T-helper 17 cell (primary cell): ENCODE results near the gene RXRB. TPM values are rescaled to one million over a fixed set of nuclear protein-coding genes. Genes with fewer than 3 reads are reported as not detected.

Source experiments
- ATAC-seq: fragments of 150-1000 bp; cut with Tn5 transposase; 2 replicates; pipeline ENCODE4 v1.10.0; 2021; ENCODE audit warnings: mild to moderate bottlenecking, moderate library complexity
- DNase-seq, 3 donors: peaks; one replicate each; pipeline versions ENCODE4 v3.0.0 to v3.0.0-alpha.2; 2020 to 2021
- H3K9me3 ChIP-seq: one replicate; pipeline ENCODE4 v1.7.0; 2013; ENCODE audit warnings: low read length, mild to moderate bottlenecking; ENCODE audit not compliant: control insufficient read depth, poor library complexity, severe bottlenecking
- H3K27ac Mint-ChIP-seq: one replicate; pipeline ENCODE4 v1.8.0; 2022; ENCODE audit warnings: mild to moderate bottlenecking, moderate library complexity, mixed read lengths
- H3K27me3 Mint-ChIP-seq: one replicate; pipeline ENCODE4 v1.8.0; 2022; ENCODE audit warnings: mixed read lengths
- H3K36me3 Mint-ChIP-seq: one replicate; pipeline ENCODE4 v1.8.0; 2022; ENCODE audit warnings: low read depth, mixed read lengths
- H3K4me1 Mint-ChIP-seq: one replicate; pipeline ENCODE4 v1.8.0; 2022; ENCODE audit warnings: mild to moderate bottlenecking, mixed read lengths
- H3K4me3 Mint-ChIP-seq: one replicate; pipeline ENCODE4 v1.8.0; 2022; ENCODE audit warnings: mild to moderate bottlenecking, moderate library complexity, mixed read lengths
- total RNA-seq, 4 donors: library from RNA in 2 of 4; stranded (reverse) in 2 of 4; gene quantifications; one replicate each; pipeline ENCODE4 v1.2.3 and lab custom pipeline; 2022 to 2026

The RXRB gene
- total RNA-seq, 2 donors from 2014 or later: 51.0 to 64.4 TPM

DNA sequence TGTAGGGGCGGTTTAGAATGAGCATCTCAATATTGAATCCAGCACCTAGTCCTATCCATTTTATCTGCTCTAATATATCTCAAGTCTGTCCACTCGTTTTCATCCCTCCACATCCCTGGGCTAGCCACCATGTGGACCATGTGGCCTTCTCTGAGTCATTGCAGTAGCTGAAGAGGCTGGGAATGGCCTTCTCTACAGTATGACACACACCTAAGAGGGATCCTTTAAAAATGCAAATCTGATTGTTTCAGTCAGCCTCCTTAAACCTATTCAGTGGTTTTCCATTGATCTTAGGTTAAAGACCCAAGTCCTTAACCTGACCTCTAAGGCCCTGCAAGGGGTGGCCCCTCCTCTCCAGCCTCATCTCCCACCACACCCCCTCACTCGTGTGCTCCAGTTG, 17.2 kb upstream of the RXRB start:
- peaks cover 76% of the 10 kb centered on the region for H3K27me3 Mint-ChIP-seq
- no peak overlapping the region for H3K4me3 Mint-ChIP-seq
- H3K9me3 ChIP-seq: no peaks in the 10 kb centered on the region
- no peak for DNase-seq
- no peak overlapping the region for H3K27ac Mint-ChIP-seq
- ATAC-seq: no peak
- peaks cover 18% of the 10 kb centered on the region for H3K4me1 Mint-ChIP-seq
- H3K36me3 Mint-ChIP-seq: peaks cover 2% of the 10 kb centered on the region

DNA sequence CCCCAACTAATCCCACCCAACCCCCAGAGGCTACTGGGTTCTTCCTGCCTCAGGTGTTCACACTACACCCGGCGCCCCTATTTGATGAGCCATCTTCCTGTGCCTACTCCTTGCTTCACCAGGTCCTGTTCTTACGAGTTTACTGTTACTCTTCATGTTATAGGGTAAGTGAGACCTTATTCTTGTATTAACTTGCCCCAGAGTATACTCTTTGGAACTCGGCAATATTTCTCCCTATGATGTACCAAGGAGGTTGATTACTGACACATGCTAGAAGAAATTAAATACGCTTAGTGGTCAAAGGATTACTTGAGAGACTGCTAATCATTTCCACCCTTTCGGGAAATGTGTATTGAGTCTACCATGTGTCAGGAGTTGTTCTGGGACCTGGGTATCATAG, 16.8 kb upstream of the RXRB start:
- DNase-seq (no peak), ATAC-seq (no peak)
- H3K9me3 ChIP-seq: no peaks in the 10 kb centered on the region
- peaks cover 76% of the 10 kb centered on the region for H3K27me3 Mint-ChIP-seq
- H3K27ac Mint-ChIP-seq: no peak overlapping the region
- peaks cover 2% of the 10 kb centered on the region for H3K36me3 Mint-ChIP-seq
- no peak overlapping the region for H3K4me3 Mint-ChIP-seq
- H3K4me1 Mint-ChIP-seq: peaks cover 21% of the 10 kb centered on the region

DNA sequence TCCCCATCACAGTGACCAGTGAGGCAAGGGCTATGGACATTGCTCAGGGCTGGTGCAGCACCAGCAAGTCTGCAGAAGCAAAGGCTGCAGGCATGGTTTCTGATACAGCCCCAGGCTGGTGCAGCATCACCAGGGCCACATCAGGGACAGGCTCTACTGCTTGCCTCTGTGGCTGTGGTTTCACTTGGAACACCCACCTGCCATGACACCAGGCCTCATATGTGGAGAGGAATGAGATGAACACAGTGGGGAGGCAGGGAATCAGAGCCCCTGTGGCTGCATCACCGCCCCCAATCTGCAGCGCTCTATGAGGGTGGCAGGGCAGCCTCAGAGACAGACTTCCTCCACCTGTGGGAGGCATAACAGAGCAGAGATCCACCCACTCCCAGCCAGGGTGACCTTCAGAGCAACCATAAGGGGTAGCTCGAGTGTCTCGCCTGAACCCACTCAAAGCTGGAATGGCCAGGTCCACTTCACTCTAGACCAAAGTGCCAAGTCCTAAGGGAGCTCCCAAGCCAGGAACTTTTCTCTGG, 15.7 kb upstream of the RXRB start:
- Mint-ChIP-seq H3K4me3 (no peak overlapping the region), H3K36me3 (peaks cover 2% of the 10 kb centered on the region), H3K4me1 (peaks cover 23% of the 10 kb centered on the region), H3K27ac (no peak overlapping the region), H3K27me3 (peaks cover 68% of the 10 kb centered on the region)
- H3K9me3 ChIP-seq: no peaks in the 10 kb centered on the region
- no peak for DNase-seq
- ATAC-seq: no peak

DNA sequence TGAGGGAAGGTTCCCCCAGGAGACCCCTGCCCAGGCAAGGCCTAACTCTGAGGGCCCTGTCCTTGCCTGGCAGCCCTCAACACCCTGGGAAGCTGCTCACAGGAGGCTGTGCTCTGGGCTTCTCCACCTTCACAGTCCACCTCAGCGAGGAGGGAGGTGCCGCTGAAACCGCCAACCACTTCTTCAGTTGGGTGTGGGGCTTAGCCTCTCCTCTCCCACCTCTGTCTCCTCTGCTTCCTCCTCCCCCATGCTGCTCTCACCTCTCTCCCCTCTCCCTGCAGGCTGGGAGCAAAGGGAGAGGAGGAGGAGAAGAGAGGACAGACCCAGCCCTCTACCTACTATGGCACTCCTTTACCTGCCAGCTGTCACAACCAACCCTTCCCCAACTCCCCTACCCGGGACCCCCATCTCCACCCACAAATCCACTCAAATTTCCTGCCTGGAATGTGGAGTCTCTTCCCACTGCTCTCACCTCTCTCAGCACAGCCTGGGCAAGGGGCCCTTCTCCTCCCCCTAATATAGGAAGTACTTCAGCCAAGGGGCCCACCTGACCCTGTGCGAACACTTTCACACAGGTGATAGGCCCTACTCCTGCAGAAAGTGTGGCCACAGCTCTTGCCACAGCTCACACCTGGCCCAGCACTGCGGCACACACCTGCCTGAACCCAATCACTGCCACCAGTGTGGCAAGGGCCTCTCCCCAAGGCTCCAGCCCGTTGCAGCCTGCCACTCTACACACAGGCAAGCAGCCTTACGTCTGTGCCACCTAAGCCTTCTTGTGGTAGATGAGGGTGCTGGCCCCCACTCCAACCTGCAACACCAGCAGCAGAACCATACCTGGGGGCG, 15.0 kb upstream of the RXRB start:
- no peak for ATAC-seq
- Mint-ChIP-seq H3K27ac (no peak overlapping the region), H3K27me3 (peaks cover 67% of the 10 kb centered on the region), H3K4me3 (no peak overlapping the region), H3K4me1 (peaks cover 23% of the 10 kb centered on the region), H3K36me3 (peaks cover 2% of the 10 kb centered on the region)
- DNase-seq: no peak
- H3K9me3 ChIP-seq: no peaks in the 10 kb centered on the region

DNA sequence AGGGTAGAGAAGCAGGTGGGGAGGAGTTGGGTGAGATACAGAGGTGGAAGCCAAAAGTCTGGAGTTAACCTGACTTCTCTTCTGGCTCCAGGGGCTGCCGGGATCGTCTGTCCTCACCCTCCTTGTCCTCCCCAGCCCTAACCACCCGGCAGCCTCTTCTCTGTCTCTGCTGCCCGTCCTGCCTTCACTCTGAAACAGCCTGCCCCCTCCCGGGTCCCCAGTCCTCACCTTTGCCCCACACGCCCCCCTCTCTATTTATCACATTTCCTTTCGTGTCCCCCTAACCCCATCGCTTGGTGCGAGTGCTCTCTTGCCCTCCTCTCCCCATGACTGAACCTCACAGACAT, 13.5 kb upstream of the RXRB start:
- DNase-seq (no peak), ATAC-seq (no peak)
- peak overlapping the region; percentile 63 for H3K27ac Mint-ChIP-seq
- H3K27me3 Mint-ChIP-seq: peaks cover 58% of the 10 kb centered on the region
- H3K4me1 Mint-ChIP-seq: peaks cover 32% of the 10 kb centered on the region
- peak overlapping the region; percentile 89 for H3K4me3 Mint-ChIP-seq
- H3K9me3 ChIP-seq: no peaks in the 10 kb centered on the region
- H3K36me3 Mint-ChIP-seq: peaks cover 2% of the 10 kb centered on the region

DNA sequence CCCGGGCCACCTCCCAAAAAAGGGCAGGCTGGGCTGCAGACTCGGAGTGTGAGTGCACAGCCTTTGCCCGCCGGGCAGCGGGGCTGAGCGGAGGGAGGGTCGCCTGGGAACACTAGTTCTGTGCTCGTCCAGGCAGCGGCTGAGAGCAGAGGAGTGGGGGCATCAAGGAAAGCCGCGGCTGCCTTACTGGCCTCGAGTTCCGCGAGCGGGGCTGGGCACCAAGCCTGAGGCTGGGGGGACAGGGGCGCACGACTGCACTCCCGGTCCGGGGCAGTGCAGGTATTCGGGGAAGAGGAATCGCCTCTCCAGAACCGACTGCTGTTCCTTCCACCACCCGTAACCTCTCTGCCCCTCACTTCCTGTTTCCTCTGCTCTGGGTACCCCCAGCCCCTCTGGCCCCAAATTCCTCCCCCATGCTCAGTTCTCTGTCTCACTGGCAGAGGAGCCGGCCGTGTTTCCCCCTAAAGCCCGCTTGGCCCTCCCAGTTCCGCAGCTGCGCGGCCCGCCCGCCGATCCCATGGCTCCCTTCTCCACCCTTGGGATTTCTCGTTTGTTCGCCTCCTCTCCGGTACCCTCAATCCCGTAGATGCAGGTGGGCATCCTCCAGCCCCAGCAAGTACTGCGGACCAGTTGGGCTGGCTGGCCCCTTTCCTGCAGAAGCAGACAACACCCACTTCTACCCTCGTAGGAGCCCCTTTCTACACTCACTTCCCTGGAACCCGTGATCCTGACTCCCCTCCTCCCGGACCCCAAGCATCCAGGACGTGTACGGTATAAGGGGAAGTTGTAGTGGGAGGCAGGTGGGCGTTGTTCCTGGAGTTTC, 12.9 kb upstream of the RXRB start:
- no peaks in the 10 kb centered on the region for H3K9me3 ChIP-seq
- H3K4me3 Mint-ChIP-seq: peak overlapping the region; percentile 89
- peak overlapping the region; percentile 63 for H3K27ac Mint-ChIP-seq
- ATAC-seq: peak; percentile 27
- peaks cover 52% of the 10 kb centered on the region for H3K27me3 Mint-ChIP-seq
- no peak for DNase-seq
- H3K36me3 Mint-ChIP-seq: peaks cover 6% of the 10 kb centered on the region
- peaks cover 36% of the 10 kb centered on the region for H3K4me1 Mint-ChIP-seq

DNA sequence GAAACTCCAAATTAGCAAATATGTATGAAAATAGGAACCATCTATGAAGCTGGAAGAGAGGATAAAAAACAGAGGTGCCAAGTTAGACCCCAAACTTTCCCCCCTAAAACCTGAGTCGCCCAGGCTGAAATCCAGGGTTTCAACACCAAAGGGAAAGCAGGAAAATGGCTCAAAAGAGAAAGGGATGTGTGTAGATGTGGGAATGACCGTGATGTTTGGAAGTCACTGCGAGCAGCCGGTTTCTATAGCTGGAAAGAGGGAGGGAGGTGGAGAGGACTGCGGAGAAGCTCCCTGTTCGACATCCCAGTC, 12.3 kb upstream of the RXRB start:
- ATAC-seq (no peak), DNase-seq (no peak)
- H3K9me3 ChIP-seq: no peaks in the 10 kb centered on the region
- peak overlapping the region; percentile 89 for H3K4me3 Mint-ChIP-seq
- H3K27me3 Mint-ChIP-seq: peaks cover 46% of the 10 kb centered on the region
- H3K27ac Mint-ChIP-seq: peak overlapping the region; percentile 63
- peaks cover 38% of the 10 kb centered on the region for H3K4me1 Mint-ChIP-seq
- H3K36me3 Mint-ChIP-seq: peaks cover 4% of the 10 kb centered on the region

DNA sequence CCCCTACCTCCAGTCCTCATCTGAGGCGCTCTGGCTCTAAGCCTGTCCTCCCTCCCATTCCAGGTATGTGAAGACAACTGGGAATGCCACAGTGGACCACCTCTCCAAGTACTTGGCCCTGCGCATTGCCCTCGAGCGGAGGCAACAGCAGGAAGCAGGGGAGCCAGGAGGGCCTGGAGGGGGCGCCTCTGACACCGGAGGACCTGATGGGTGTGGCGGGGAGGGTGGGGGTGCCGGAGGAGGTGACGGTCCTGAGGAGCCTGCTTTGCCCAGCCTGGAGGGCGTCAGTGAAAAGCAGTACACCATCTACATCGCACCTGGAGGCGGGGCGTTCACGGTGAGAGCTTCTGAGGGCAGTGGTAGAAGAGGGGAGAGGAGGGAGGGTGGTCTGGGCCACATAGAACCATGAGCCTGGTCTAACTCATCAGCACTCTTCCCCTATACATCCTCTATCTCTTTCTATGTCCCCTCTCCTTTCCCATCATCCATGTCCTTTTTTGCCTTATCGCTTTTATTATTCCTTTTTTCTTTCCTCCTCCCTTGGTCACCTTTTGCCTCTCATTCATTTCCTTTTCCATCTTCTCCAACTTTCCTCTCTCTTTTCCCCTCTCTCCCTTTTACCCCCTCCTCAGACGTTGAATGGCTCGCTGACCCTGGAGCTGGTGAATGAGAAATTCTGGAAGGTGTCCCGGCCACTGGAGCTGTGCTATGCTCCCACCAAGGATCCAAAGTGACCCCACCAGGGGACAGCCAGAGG, 11.4 kb upstream of the RXRB start:
- Mint-ChIP-seq H3K4me1 (peaks cover 40% of the 10 kb centered on the region), H3K27ac (no peak overlapping the region), H3K36me3 (peaks cover 4% of the 10 kb centered on the region), H3K27me3 (peaks cover 39% of the 10 kb centered on the region), H3K4me3 (no peak overlapping the region)
- ATAC-seq: no peak
- no peaks in the 10 kb centered on the region for H3K9me3 ChIP-seq
- no peak for DNase-seq

DNA sequence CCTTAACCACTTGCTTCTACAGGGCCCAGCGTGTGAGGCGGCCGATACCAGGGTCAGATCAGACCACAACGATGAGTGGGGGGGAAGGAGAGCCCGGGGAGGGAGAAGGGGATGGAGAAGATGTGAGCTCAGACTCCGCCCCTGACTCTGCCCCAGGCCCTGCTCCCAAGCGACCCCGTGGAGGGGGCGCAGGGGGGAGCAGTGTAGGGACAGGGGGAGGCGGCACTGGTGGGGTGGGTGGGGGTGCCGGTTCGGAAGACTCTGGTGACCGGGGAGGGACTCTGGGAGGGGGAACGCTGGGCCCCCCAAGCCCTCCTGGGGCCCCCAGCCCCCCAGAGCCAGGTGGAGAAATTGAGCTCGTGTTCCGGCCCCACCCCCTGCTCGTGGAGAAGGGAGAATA, 10.7 kb upstream of the RXRB start:
- Mint-ChIP-seq H3K27ac (no peak overlapping the region), H3K4me3 (no peak overlapping the region), H3K4me1 (peaks cover 42% of the 10 kb centered on the region), H3K36me3 (peaks cover 4% of the 10 kb centered on the region), H3K27me3 (peaks cover 37% of the 10 kb centered on the region)
- DNase-seq (no peak), ATAC-seq (no peak)
- H3K9me3 ChIP-seq: no peaks in the 10 kb centered on the region

DNA sequence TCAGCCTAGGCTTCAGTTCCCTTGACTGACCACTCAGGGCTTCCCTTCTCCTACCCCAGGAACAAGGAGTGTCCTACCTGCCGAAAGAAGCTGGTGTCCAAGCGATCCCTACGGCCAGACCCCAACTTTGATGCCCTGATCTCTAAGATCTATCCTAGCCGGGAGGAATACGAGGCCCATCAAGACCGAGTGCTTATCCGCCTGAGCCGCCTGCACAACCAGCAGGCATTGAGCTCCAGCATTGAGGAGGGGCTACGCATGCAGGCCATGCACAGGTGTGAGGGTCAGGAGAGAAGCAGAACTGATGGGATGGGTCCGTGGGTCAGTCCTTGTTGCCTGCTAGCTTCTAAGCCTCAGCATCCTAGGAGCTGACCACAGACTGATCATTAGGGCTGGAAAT, 9.4 kb upstream of the RXRB start:
- no peaks in the 10 kb centered on the region for H3K9me3 ChIP-seq
- DNase-seq: no peak
- Mint-ChIP-seq H3K27ac (peak overlapping the region; percentile 90), H3K27me3 (peaks cover 26% of the 10 kb centered on the region), H3K4me3 (peak overlapping the region; percentile 96), H3K36me3 (peaks cover 4% of the 10 kb centered on the region), H3K4me1 (peaks cover 53% of the 10 kb centered on the region)
- no peak for ATAC-seq

DNA sequence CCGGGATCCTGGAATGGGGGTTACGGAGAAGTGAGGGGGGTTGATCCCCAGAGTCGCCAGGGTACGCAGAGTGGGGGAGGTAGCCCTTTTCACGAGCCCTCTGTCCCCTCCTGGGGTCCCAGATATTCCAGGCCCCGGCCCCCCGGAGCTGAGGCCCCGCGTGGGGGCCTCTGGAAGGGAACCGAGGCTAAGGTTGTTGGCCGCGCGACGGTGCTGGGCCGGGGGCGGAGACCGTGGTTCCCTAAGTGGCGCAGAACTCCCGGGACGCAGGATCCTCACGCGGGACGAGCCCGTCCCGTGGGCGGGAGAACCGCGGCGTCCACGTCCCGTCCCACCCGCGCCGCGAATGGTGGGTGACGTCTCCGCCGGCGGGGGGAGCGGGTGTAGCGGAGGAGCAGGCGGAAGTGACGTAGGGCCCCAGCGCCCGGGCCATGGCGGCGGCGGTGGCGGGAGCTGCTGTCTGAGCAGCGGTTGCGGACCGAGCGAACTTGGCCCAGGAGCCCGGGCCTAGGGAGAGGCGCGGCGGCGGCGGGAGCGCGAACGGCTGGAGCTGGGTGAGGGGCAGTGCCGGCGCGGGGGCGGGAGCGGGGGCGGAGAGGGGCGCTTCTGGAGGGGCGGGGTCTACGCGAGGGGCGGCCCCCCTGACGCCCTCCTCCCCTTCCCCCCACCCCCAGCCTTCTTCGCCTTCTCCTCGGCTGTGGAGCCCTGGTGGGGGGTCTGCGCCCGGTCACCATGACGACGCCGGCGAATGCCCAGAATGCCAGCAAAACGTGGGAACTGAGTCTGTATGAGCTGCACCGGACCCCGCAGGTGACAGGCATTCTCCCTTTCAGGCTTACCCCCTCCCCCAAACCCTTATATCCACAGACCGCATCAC, 7.9 kb upstream of the RXRB start, which contains the start of gene RING1:
RING1 (plus strand) TSS at position 410 of the 877 bp plus-strand sequence; CDS start at position 733, 323 bp downstream.
- peak; percentile 81 to 89 (median 82) for DNase-seq
- H3K36me3 Mint-ChIP-seq: peaks cover 4% of the 10 kb centered on the region
- ATAC-seq: peak; percentile 66
- H3K27ac Mint-ChIP-seq: peak within 1 kb of the TSS; percentile 90
- peaks cover 51% of the 10 kb centered on the region for H3K4me1 Mint-ChIP-seq
- H3K9me3 ChIP-seq: no peaks in the 10 kb centered on the region
- peak within 1 kb of the TSS; percentile 96 for H3K4me3 Mint-ChIP-seq
- H3K27me3 Mint-ChIP-seq: peaks cover 14% of the 10 kb centered on the region

DNA sequence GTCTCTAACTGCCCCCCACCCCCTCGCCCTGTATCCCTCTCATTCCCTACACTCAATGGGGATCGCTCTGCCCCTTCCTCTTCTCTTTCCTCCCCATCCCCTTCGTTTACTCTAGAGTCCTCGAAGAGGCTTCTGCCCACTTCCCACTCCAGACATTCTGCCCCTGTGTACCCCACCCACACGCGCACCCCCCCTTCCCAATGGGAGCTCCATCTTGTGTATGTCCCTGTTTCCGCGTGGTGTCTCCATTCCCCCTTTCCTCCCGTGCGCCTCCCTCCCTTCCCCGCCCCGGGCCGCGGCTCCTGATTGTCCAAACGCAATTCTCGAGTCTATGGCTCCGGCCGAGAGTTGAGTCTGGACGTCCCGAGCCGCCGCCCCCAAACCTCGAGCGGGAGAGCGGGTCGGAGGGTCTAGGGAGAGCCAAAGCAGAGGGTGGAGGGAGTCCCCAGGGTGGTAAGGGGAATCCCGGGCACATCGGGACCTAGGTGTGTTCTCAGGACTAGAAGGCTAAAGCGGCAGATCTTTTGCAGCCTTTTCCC, 7.2 kb upstream of the RXRB start:
- ATAC-seq (no peak), DNase-seq (no peak)
- H3K9me3 ChIP-seq: no peaks in the 10 kb centered on the region
- Mint-ChIP-seq H3K4me3 (peak overlapping the region; percentile 96), H3K36me3 (peaks cover 4% of the 10 kb centered on the region), H3K27me3 (peaks cover 7% of the 10 kb centered on the region), H3K4me1 (peaks cover 46% of the 10 kb centered on the region), H3K27ac (peak overlapping the region; percentile 90)
